Endodermal cell (in vitro differentiated cells): ENCODE results near the gene FAM120B. TPM values are rescaled to one million over a fixed set of nuclear protein-coding genes. Genes with fewer than 3 reads are reported as not detected.

Experiments used
- DNase-seq: peaks from one replicate; pipeline ENCODE4 v3.0.0-alpha.2; 2017
- H3K27ac ChIP-seq: 2 replicates; pipeline ENCODE4 v1.5.1; 2013; ENCODE audit warnings: mild to moderate bottlenecking, low read depth, low read length, moderate library complexity
- H3K27me3 ChIP-seq: 2 replicates; pipeline ENCODE4 v1.6.1; 2013; ENCODE audit warnings: mild to moderate bottlenecking, low read length, moderate library complexity; ENCODE audit not compliant: insufficient read depth, control insufficient read depth, poor library complexity, severe bottlenecking
- H3K36me3 ChIP-seq: 2 replicates; pipeline ENCODE4 v1.7.0; 2013; ENCODE audit warnings: mild to moderate bottlenecking, low read length, moderate library complexity; ENCODE audit not compliant: control insufficient read depth, insufficient read depth
- H3K4me1 ChIP-seq: one replicate; pipeline ENCODE4 v1.7.0; 2013; ENCODE audit warnings: low read length; ENCODE audit not compliant: control insufficient read depth, insufficient read depth
- H3K4me3 ChIP-seq: 2 replicates; pipeline ENCODE4 v1.5.1; 2013; ENCODE audit warnings: mild to moderate bottlenecking, low read length, moderate library complexity
- H3K9ac ChIP-seq: 2 replicates; pipeline ENCODE4 v1.6.1; 2013; ENCODE audit warnings: mild to moderate bottlenecking, low read length, moderate library complexity; ENCODE audit not compliant: poor library complexity, severe bottlenecking; ENCODE audit errors: extremely low read depth
- H3K9me3 ChIP-seq: 2 replicates; pipeline ENCODE4 v1.6.1; 2013; ENCODE audit warnings: mild to moderate bottlenecking, low read length, moderate library complexity; ENCODE audit not compliant: control insufficient read depth
- H3K27ac Mint-ChIP-seq: 2 replicates; pipeline ENCODE4 v1.8.0; 2020; ENCODE audit warnings: mixed read lengths
- H3K27me3 Mint-ChIP-seq: 2 replicates; pipeline ENCODE4 v1.8.0; 2021; ENCODE audit warnings: mild to moderate bottlenecking, mixed read lengths; ENCODE audit not compliant: insufficient read depth
- H3K36me3 Mint-ChIP-seq: 2 replicates; pipeline ENCODE4 v1.8.0; 2020; ENCODE audit warnings: low read depth, mixed read lengths
- H3K4me1 Mint-ChIP-seq: 2 replicates; pipeline ENCODE4 v1.8.0; 2020; ENCODE audit warnings: mixed read lengths
- H3K4me3 Mint-ChIP-seq: 2 replicates; pipeline ENCODE4 v1.8.0; 2020; ENCODE audit warnings: mild to moderate bottlenecking, moderate library complexity, mixed read lengths
- H3K9me3 Mint-ChIP-seq: 2 replicates; pipeline ENCODE4 v1.8.0; 2020; ENCODE audit warnings: mild to moderate bottlenecking, mixed read lengths
- WGBS, 2 experiments: methylation state at CpG; one replicate each; pipeline versions ENCODE4 v1.1.5 to v1.1.7; 2013; ENCODE audit warnings: missing lambda C conversion rate in 2 of 2, mixed read lengths in 1 of 2; ENCODE audit not compliant: insufficient coverage in 1 of 2, insufficient read length in 1 of 2; 5-methylcytosine and 5-hydroxymethylcytosine counted together
- total RNA-seq, 2 donors: library from RNA; stranded (reverse); fragmentation: NEBNext Ultra II Directional in 1 of 2; extraction: Animal tissue kit (Norgen Biotek cat#: 25700) in 1 of 2; gene quantifications; 2 replicates in 1 of 2; 3 replicates in 1 of 2; pipeline ENCODE4 v1.2.1, GENCODE V29; 2021
- TF ChIP-seq, protein P1 (sequence below): fragments of 200-600 bp; sonication (generic); conservative IDR thresholded peaks from 2 replicates; pipeline ENCODE4 v1.5.0; 2021; ENCODE audit warnings: antibody characterized with exemption, mild to moderate bottlenecking

Gene FAM120B
- total RNA-seq, 2 donors from 2014 or later: 25.7 to 27.5 TPM

DNA sequence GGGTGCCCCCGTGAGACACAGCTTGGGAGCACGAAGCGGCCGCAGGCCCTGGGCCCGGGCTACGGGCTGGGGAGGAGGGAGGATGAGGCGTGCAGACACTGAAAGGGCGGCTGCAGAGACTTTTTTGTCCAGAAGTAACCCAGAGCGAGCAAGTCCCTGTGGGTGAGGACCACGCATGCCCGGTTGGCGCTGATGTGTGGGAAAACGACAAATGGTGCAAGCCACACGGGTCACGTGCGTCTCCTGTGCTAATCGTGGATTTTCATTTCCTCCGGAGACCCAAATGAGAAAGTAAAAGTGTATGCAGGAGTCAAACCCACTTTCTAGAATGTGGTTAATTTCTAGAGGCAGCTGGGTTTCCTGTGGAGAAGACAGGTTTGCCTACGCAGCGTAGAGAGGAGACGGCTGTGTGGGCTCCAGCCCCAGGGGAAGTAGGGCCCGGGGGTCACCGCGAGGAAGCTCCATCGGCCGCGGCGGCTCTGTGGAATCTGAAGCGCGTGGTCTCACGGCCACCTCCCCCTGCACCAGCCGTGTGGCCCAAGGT lies 34.7 kb upstream of the FAM120B start:
- Histone ChIP-seq H3K27ac (no peak overlapping the region), H3K4me3 (no peak overlapping the region), H3K9ac (no peak overlapping the region), H3K9me3 (no peaks in the 10 kb centered on the region), H3K4me1 (peaks cover 8% of the 10 kb centered on the region), H3K27me3 (no peaks in the 10 kb centered on the region), H3K36me3 (no peaks in the 10 kb centered on the region)
- Mint-ChIP-seq H3K4me1 (peaks cover 19% of the 10 kb centered on the region), H3K4me3 (no peak overlapping the region), H3K9me3 (no peaks in the 10 kb centered on the region), H3K27ac (no peak overlapping the region), H3K36me3 (no peaks in the 10 kb centered on the region), H3K27me3 (peaks cover 26% of the 10 kb centered on the region)
- DNase-seq: no peak
- TF ChIP-seq, protein P1, sequence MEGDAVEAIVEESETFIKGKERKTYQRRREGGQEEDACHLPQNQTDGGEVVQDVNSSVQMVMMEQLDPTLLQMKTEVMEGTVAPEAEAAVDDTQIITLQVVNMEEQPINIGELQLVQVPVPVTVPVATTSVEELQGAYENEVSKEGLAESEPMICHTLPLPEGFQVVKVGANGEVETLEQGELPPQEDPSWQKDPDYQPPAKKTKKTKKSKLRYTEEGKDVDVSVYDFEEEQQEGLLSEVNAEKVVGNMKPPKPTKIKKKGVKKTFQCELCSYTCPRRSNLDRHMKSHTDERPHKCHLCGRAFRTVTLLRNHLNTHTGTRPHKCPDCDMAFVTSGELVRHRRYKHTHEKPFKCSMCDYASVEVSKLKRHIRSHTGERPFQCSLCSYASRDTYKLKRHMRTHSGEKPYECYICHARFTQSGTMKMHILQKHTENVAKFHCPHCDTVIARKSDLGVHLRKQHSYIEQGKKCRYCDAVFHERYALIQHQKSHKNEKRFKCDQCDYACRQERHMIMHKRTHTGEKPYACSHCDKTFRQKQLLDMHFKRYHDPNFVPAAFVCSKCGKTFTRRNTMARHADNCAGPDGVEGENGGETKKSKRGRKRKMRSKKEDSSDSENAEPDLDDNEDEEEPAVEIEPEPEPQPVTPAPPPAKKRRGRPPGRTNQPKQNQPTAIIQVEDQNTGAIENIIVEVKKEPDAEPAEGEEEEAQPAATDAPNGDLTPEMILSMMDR: no peak
- 92 to 96% methylated on average over 27 to 32 of the region's 32 CpGs for WGBS, 2 experiments

DNA sequence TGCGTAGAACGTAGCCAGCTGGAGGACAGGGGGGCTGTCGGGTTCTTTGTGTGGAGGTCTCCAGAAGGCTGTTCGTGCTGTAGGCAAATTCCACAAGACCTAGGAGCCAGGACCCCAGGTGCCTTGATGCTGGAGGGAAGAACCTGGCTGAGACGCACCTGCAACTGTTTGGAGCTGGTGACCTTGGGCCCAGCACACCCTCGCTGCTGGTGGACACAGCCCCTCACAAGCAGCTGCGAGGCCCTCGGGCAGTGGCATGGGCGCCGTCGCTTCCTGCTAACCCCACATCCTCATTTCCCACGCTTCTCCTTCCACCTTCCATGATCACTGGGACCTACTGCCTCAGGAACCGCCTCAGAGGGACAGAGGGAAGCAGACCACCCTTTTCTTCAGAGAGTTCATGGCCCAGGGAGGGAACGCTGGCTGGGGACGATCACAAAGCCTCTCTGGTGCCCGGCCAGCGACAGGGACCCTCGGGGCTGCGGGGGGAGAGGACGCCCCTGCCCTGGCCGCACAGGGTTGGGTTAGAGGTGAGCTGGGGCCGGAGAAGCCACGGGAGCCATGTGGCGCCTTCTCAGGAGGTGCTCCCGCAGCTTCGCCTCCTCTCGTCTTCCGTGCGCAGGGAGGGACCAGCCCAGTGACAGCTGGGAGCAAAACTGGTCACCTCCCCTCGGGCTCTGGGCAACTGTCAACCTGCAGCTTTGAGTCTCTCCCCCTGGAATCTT lies 34.1 kb upstream of the FAM120B start:
- H3K27me3 ChIP-seq: no peaks in the 10 kb centered on the region
- no peaks in the 10 kb centered on the region for H3K9me3 Mint-ChIP-seq
- H3K4me3 ChIP-seq: no peak overlapping the region
- no peaks in the 10 kb centered on the region for H3K36me3 Mint-ChIP-seq
- H3K27ac ChIP-seq: no peak overlapping the region
- TF ChIP-seq, protein P1: no peak
- H3K27ac Mint-ChIP-seq: no peak overlapping the region
- H3K4me1 Mint-ChIP-seq: peaks cover 19% of the 10 kb centered on the region
- no peaks in the 10 kb centered on the region for H3K9me3 ChIP-seq
- H3K4me3 Mint-ChIP-seq: no peak overlapping the region
- no peak overlapping the region for H3K9ac ChIP-seq
- peaks cover 26% of the 10 kb centered on the region for H3K27me3 Mint-ChIP-seq
- H3K4me1 ChIP-seq: peaks cover 8% of the 10 kb centered on the region
- no peaks in the 10 kb centered on the region for H3K36me3 ChIP-seq
- no peak for DNase-seq
- WGBS, 2 experiments: 91% methylated on average over 19 to 30 of the region's 30 CpGs

- Histone ChIP-seq H3K9me3 (no peaks in the 10 kb centered on the region), H3K9ac (no peak overlapping the region), H3K4me3 (no peak overlapping the region), H3K4me1 (peaks cover 8% of the 10 kb centered on the region), H3K36me3 (no peaks in the 10 kb centered on the region), H3K27ac (no peak overlapping the region), H3K27me3 (no peaks in the 10 kb centered on the region)
- H3K27ac Mint-ChIP-seq: no peak overlapping the region
- no peak overlapping the region for H3K4me3 Mint-ChIP-seq
- H3K27me3 Mint-ChIP-seq: peaks cover 24% of the 10 kb centered on the region
- WGBS, 2 experiments: 95 to 97% methylated on average over 6 to 23 of the region's 23 CpGs
- no peak for DNase-seq
- TF ChIP-seq, protein P1: no peak
- no peaks in the 10 kb centered on the region for H3K36me3 Mint-ChIP-seq
- peaks cover 14% of the 10 kb centered on the region for H3K4me1 Mint-ChIP-seq
- H3K9me3 Mint-ChIP-seq: no peaks in the 10 kb centered on the region
These were observed 33.4 kb upstream of the FAM120B start for GRCh38 chr6:170273191-170273590.
